Endothelial cell of umbilical vein (primary cell): Measurements from ENCODE around the gene RPLP1.

ENCODE experiments used
- CTCF ChIP-seq, 2 donors: IDR thresholded peaks; 1 replicate in 1 of 2; 2 replicates in 1 of 2; pipeline ENCODE4 v1.5.1; 2011; ENCODE audit warnings: low read length in 2 of 2, mild to moderate bottlenecking in 2 of 2, moderate library complexity in 2 of 2, control low read depth in 1 of 2, inconsistent platforms in 1 of 2, low read depth in 1 of 2; ENCODE audit not compliant: insufficient read depth in 1 of 2; ENCODE audit errors: extremely low read depth in 1 of 2
- JUN ChIP-seq: IDR thresholded peaks from 2 replicates; pipeline ENCODE4 v1.6.1; 2011; ENCODE audit warnings: borderline replicate concordance, low read depth; ENCODE audit not compliant: insufficient read length, insufficient read depth
- POLR2A ChIP-seq: IDR thresholded peaks from 2 replicates; pipeline ENCODE4 v1.6.1; 2012; ENCODE audit warnings: low read depth, mild to moderate bottlenecking, control low read depth, low read length
- POLR2AphosphoS5 ChIP-seq: IDR thresholded peaks from 2 replicates; pipeline ENCODE4 v1.6.1; 2012; ENCODE audit warnings: low read depth, mild to moderate bottlenecking, control low read depth, low read length, moderate library complexity; ENCODE audit not compliant: insufficient read depth

- TF ChIP-seq POLR2A (no peak), CTCF (IDR thresholded peaks at IDR 0.05; ENCODE audit: extremely low read depth in 1 of 2, insufficient read depth in 1 of 2, low read depth in 1 of 2, low read length in 2 of 2) (no peak), POLR2AphosphoS5 (no peak), JUN (no peak)
Measured at GRCh38 chr15:69469467-69470201, 17.0 kb downstream of the RPLP1 start.
